Activated naive CD4-positive, alpha-beta T cell (primary cell): ENCODE measurements around the gene CNPY1.
"Not testable (repeated sequence)": the region's sequence is repeated elsewhere in the genome, so short reads cannot be mapped to it uniquely, and the experiment has no call there.

ENCODE experiments used
- DNase-seq, 4 experiments: peaks; one replicate each; lab custom pipeline; 2025; lab: John Stamatoyannopoulos, UW

The CNPY1 gene

GRCh38 chr7:155533120-155533826 is 13.1 kb downstream of the CNPY1 start:
- no peak for DNase-seq

GRCh38 chr7:155532792-155533119 is 13.6 kb downstream of the CNPY1 start:
- DNase-seq, result no peak

- DNase-seq, result no peak
Measured at GRCh38 chr7:155531681-155532080, 14.7 kb downstream of the CNPY1 start.

- no peak for DNase-seq
Measured at GRCh38 chr7:155530601-155531000, 15.8 kb downstream of the CNPY1 start.

- DNase-seq, result no peak
Measured at GRCh38 chr7:155529845-155530244, 16.5 kb downstream of the CNPY1 start.

- DNase-seq, result no peak
Measured at GRCh38 chr7:155529346-155529745, 17.0 kb downstream of the CNPY1 start.

- DNase-seq, result no peak
Measured at GRCh38 chr7:155527664-155528063, 18.7 kb downstream of the CNPY1 start.

GRCh38 chr7:155526225-155526624 is 20.1 kb downstream of the CNPY1 start:
- DNase-seq, result no peak

GRCh38 chr7:155524018-155524556 is 22.3 kb downstream of the CNPY1 start:
- no peak for DNase-seq

GRCh38 chr7:155523168-155523675 is 23.1 kb downstream of the CNPY1 start:
- no peak for DNase-seq

GRCh38 chr7:155521743-155522398 is 24.5 kb downstream of the CNPY1 start:
- no peak for DNase-seq

- no peak for DNase-seq
Measured at GRCh38 chr7:155521007-155521742, 25.2 kb downstream of the CNPY1 start.

GRCh38 chr7:155520114-155520513 is 26.2 kb downstream of the CNPY1 start:
- no peak for DNase-seq

GRCh38 chr7:155519358-155519757 is 27.0 kb downstream of the CNPY1 start:
- not testable (repeated sequence) for DNase-seq

GRCh38 chr7:155518633-155519032 is 27.7 kb downstream of the CNPY1 start:
- no peak for DNase-seq

GRCh38 chr7:155517969-155518368 is 28.4 kb downstream of the CNPY1 start:
- no peak for DNase-seq

GRCh38 chr7:155517452-155517851 is 28.9 kb downstream of the CNPY1 start:
- DNase-seq, result no peak

GRCh38 chr7:155516466-155516865 is 29.9 kb downstream of the CNPY1 start:
- no peak for DNase-seq

- no peak for DNase-seq
Measured at GRCh38 chr7:155515318-155515717, 31.0 kb downstream of the CNPY1 start.

GRCh38 chr7:155514296-155514695 is 32.1 kb downstream of the CNPY1 start:
- no peak for DNase-seq

GRCh38 chr7:155513543-155514285 is 32.6 kb downstream of the CNPY1 start:
- DNase-seq, result no peak
